Loucy (cell line): ENCODE results near the gene XPO5.

Source experiments
- H2AFZ ChIP-seq: fragments of 200-600 bp; sonication (generic); 2 replicates; pipeline ENCODE4 v1.6.0; 2016; ENCODE audit warnings: antibody characterized with exemption, mild to moderate bottlenecking, low read length, moderate library complexity
- H3F3A ChIP-seq: fragments of 200-600 bp; 2 replicates; pipeline ENCODE4 v1.6.0; 2016; ENCODE audit warnings: antibody characterized with exemption, low read depth, mild to moderate bottlenecking
- H3K27me3 ChIP-seq: fragments of 200-600 bp; sonication (generic); 2 replicates; pipeline ENCODE4 v1.6.1; 2014; ENCODE audit warnings: low read length, mild to moderate bottlenecking; ENCODE audit not compliant: insufficient read depth, poor library complexity, severe bottlenecking
- H3K36me3 ChIP-seq: fragments of 200-600 bp; sonication (generic); 2 replicates; pipeline ENCODE4 v1.6.1; 2016; ENCODE audit warnings: low read length; ENCODE audit not compliant: insufficient read depth
- H3K4me1 ChIP-seq: fragments of 200-600 bp; sonication (generic); 2 replicates; pipeline ENCODE4 v1.5.1; 2014; ENCODE audit warnings: low read length, mild to moderate bottlenecking; ENCODE audit not compliant: insufficient read depth, poor library complexity, severe bottlenecking
- H3K4me2 ChIP-seq: fragments of 200-600 bp; sonication (generic); 2 replicates; pipeline ENCODE4 v1.6.0; 2014; ENCODE audit warnings: antibody characterized with exemption, low read length, low read depth, mild to moderate bottlenecking; ENCODE audit not compliant: poor library complexity, severe bottlenecking
- H3K4me3 ChIP-seq: fragments of 200-600 bp; sonication (generic); 2 replicates; pipeline ENCODE4 v1.5.1; 2014; ENCODE audit warnings: low read length, mild to moderate bottlenecking, mixed read lengths; ENCODE audit not compliant: poor library complexity, severe bottlenecking
- H3K79me2 ChIP-seq: fragments of 200-600 bp; sonication (generic); 2 replicates; pipeline ENCODE4 v1.6.1; 2014; ENCODE audit warnings: low read length; ENCODE audit not compliant: insufficient read depth
- H3K9ac ChIP-seq: fragments of 200-600 bp; sonication (generic); 2 replicates; pipeline ENCODE4 v1.6.0; 2014; ENCODE audit warnings: mild to moderate bottlenecking, low read depth, low read length, moderate library complexity; ENCODE audit not compliant: poor library complexity, severe bottlenecking
- H3K9me2 ChIP-seq: fragments of 200-600 bp; sonication (generic); replicated peaks from 2 replicates; pipeline ENCODE4 v1.6.1; 2016; ENCODE audit warnings: low read depth, low read length, mixed read lengths
- H3K9me3 ChIP-seq: fragments of 200-600 bp; sonication (generic); 2 replicates; pipeline ENCODE4 v1.6.1; 2014; ENCODE audit warnings: mild to moderate bottlenecking, antibody characterized with exemption, low read length, low read depth; ENCODE audit not compliant: insufficient read depth
- H4K20me1 ChIP-seq: fragments of 200-600 bp; sonication (generic); 2 replicates; pipeline ENCODE4 v1.6.0; 2014; ENCODE audit warnings: antibody characterized with exemption, low read length, mild to moderate bottlenecking; ENCODE audit not compliant: insufficient read depth, poor library complexity, severe bottlenecking
- CTCF ChIP-seq: fragments of 200-600 bp; sonication (generic); conservative IDR thresholded peaks from 2 replicates; pipeline ENCODE4 v1.5.1; 2014; ENCODE audit warnings: mild to moderate bottlenecking, antibody characterized with exemption, low read length
- EZH2phosphoT487 ChIP-seq: fragments of 200-600 bp; IDR thresholded peaks from 2 replicates; pipeline ENCODE4 v1.6.1; 2018; ENCODE audit warnings: antibody characterized with exemption, mild to moderate bottlenecking, moderate library complexity, borderline replicate concordance

XPO5 gene

GRCh38 chr6:43547222-43547621 lies 28.6 kb downstream of the XPO5 start:
- no peak for TF ChIP-seq CTCF
- TF ChIP-seq EZH2phosphoT487: no peak
- Histone ChIP-seq H3K79me2 (no peaks in the 10 kb centered on the region), H3K9me2 (no peaks in the 10 kb centered on the region), H3K9ac (no peak overlapping the region), H4K20me1 (no peaks in the 10 kb centered on the region), H3K4me2 (no peak overlapping the region), H2AFZ (no peak overlapping the region), H3F3A (no peaks in the 10 kb centered on the region), H3K4me1 (no peaks in the 10 kb centered on the region), H3K4me3 (no peak overlapping the region), H3K27me3 (no peaks in the 10 kb centered on the region), H3K9me3 (no peaks in the 10 kb centered on the region), H3K36me3 (peaks cover 80% of the 10 kb centered on the region; the same call in 1 of the 2 replicates)

GRCh38 chr6:43544461-43544860 lies 31.4 kb downstream of the XPO5 start:
- Histone ChIP-seq H3K79me2 (no peaks in the 10 kb centered on the region), H3K9me2 (no peaks in the 10 kb centered on the region), H3K9ac (no peak overlapping the region), H3K27me3 (no peaks in the 10 kb centered on the region), H3K4me2 (no peak overlapping the region), H3K4me1 (no peaks in the 10 kb centered on the region), H3F3A (no peaks in the 10 kb centered on the region), H3K4me3 (no peak overlapping the region), H3K36me3 (peaks cover 64% of the 10 kb centered on the region; the same call in 1 of the 2 replicates), H3K9me3 (no peaks in the 10 kb centered on the region), H2AFZ (no peak overlapping the region), H4K20me1 (no peaks in the 10 kb centered on the region)
- no peak for TF ChIP-seq CTCF
- TF ChIP-seq EZH2phosphoT487: no peak

- TF ChIP-seq CTCF (no peak), EZH2phosphoT487 (no peak)
- Histone ChIP-seq H3K4me2 (no peak overlapping the region), H3K27me3 (no peaks in the 10 kb centered on the region), H3K36me3 (peaks cover 61% of the 10 kb centered on the region), H3F3A (no peaks in the 10 kb centered on the region), H3K9ac (no peak overlapping the region), H3K79me2 (no peaks in the 10 kb centered on the region), H3K4me3 (no peak overlapping the region), H4K20me1 (no peaks in the 10 kb centered on the region), H3K4me1 (no peaks in the 10 kb centered on the region), H2AFZ (no peak overlapping the region), H3K9me2 (no peaks in the 10 kb centered on the region), H3K9me3 (no peaks in the 10 kb centered on the region)
These were observed 33.9 kb downstream of the XPO5 start for GRCh38 chr6:43541774-43542471.
